Esophagus muscularis mucosa (tissue), 4 donors: ENCODE results near the gene CCL24. TPM values are rescaled to one million over a fixed set of nuclear protein-coding genes. Genes with fewer than 3 reads are reported as not detected.

Experiments used
- DNase-seq: peaks from one replicate; pipeline ENCODE4 v3.0.0-alpha.2; 2017; ENCODE audit errors: extremely low spot score
- H3K27ac ChIP-seq, 4 donors: fragments of 200-600 bp; sonication (generic); replicated peaks in 1 of 4; 1 replicate in 3 of 4; 2 replicates in 1 of 4; pipeline ENCODE4 v1.5.1; 2016 to 2019; ENCODE audit warnings: mild to moderate bottlenecking in 1 of 4
- H3K27me3 ChIP-seq, 4 donors: fragments of 200-600 bp; sonication (generic); one replicate each; pipeline versions ENCODE4 v1.5.1 to v1.6.0; 2016 to 2019
- H3K36me3 ChIP-seq, 4 donors: fragments of 200-600 bp; sonication (generic); one replicate each; pipeline ENCODE4 v1.5.1; 2016 to 2019
- H3K4me1 ChIP-seq, 4 donors: fragments of 200-600 bp; sonication (generic); one replicate each; pipeline ENCODE4 v1.5.1; 2016 to 2019
- H3K4me3 ChIP-seq, 4 donors: fragments of 200-600 bp; sonication (generic); 1 replicate in 2 of 4; 2 replicates in 2 of 4; pipeline ENCODE4 v1.5.1; 2016 to 2019; ENCODE audit warnings: mild to moderate bottlenecking in 4 of 4, moderate library complexity in 1 of 4
- H3K9me3 ChIP-seq, 4 donors: fragments of 200-600 bp; sonication (generic); 1 replicate in 3 of 4; 2 replicates in 1 of 4; pipeline ENCODE4 v1.5.1; 2016 to 2019
- EP300 ChIP-seq: sonication (generic); formaldehyde crosslinking; IDR thresholded peaks from one replicate; pipeline ENCODE4 v1.6.1; 2017; ENCODE audit warnings: antibody characterized with exemption
- POLR2A ChIP-seq: fragments of 450-650 bp; IDR thresholded peaks from one replicate; pipeline ENCODE4 v1.6.1; 2017; ENCODE audit warnings: antibody characterized with exemption, moderate library complexity, mild to moderate bottlenecking, low read depth
- POLR2AphosphoS5 ChIP-seq, 2 donors: sonication (generic); formaldehyde crosslinking; IDR thresholded peaks; one replicate each; pipeline ENCODE4 v1.6.1; 2017; ENCODE audit warnings: antibody characterized with exemption in 2 of 2
- WGBS: methylation state at CpG from one replicate; pipeline ENCODE4 v1.1.5; 2018; 5-methylcytosine and 5-hydroxymethylcytosine counted together
- intact Hi-C: fragments of 100-400 bp; cut with DNase I; formaldehyde crosslinking; loops from one replicate; pipeline ENCODE4 v1.15.1; 2023
- total RNA-seq, 4 donors: library from RNA; depleted of rRNA; stranded (reverse); fragments of >200 nt; gene quantifications; one replicate each; pipeline versions ENCODE4 v1.1.0 to v1.2.1, GENCODE V29; 2016
- TF ChIP-seq, protein P1 (sequence below), 3 experiments: fragments of 200-600 bp in 2 of 3; fragments of 450-650 bp in 1 of 3; sonication (generic) in 2 of 3; IDR thresholded peaks; one replicate each; pipeline ENCODE4 v1.5.1; 2017 to 2019; ENCODE audit warnings: antibody characterized with exemption in 3 of 3, mild to moderate bottlenecking in 2 of 3, moderate library complexity in 1 of 3

The CCL24 gene
- total RNA-seq, 4 donors from 2014 or later: 0.99 TPM; not detected in 3

- H3K9me3 ChIP-seq: no peaks in the 10 kb centered on the region
- no peaks in the 10 kb centered on the region for H3K4me1 ChIP-seq
- no peaks in the 10 kb centered on the region for H3K36me3 ChIP-seq
- no peak for TF ChIP-seq POLR2AphosphoS5 (IDR thresholded peaks at IDR 0.05)
- no peak for TF ChIP-seq POLR2A
- TF ChIP-seq, protein P1, sequence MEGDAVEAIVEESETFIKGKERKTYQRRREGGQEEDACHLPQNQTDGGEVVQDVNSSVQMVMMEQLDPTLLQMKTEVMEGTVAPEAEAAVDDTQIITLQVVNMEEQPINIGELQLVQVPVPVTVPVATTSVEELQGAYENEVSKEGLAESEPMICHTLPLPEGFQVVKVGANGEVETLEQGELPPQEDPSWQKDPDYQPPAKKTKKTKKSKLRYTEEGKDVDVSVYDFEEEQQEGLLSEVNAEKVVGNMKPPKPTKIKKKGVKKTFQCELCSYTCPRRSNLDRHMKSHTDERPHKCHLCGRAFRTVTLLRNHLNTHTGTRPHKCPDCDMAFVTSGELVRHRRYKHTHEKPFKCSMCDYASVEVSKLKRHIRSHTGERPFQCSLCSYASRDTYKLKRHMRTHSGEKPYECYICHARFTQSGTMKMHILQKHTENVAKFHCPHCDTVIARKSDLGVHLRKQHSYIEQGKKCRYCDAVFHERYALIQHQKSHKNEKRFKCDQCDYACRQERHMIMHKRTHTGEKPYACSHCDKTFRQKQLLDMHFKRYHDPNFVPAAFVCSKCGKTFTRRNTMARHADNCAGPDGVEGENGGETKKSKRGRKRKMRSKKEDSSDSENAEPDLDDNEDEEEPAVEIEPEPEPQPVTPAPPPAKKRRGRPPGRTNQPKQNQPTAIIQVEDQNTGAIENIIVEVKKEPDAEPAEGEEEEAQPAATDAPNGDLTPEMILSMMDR (IDR thresholded peaks at IDR 0.05): no peak
- TF ChIP-seq EP300: no peak
- no peak for DNase-seq
- no peak overlapping the region for H3K27ac ChIP-seq
- peaks cover 0 to 9% (median 0%) of the 10 kb centered on the region in 4 donors for H3K27me3 ChIP-seq
- WGBS: 88% methylated on average over 1 of the region's 1 CpG
- intact Hi-C loops: no loop called here
- no peak overlapping the region for H3K4me3 ChIP-seq
Measured at GRCh38 chr7:75820688-75821087, 7.1 kb upstream of the CCL24 start.

DNA sequence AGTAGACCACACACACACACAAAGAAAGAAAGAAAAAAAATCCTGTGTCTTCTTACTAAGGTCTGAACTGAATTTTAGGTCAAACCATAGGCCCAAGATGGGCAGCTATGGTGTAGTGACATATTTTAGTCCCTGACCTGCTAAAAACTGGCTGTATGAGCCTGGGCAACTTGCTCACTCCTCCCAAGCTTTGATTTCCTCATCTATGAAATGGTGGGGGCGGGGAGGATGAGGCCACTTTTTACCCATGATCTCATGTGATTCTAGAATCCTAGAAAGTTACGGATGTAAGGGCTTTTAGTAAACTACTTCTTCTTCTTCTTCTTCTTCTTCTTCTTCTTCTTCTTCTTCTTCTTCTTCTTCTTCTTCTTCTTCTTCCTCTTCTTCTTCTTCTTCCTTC is 6.1 kb upstream of the CCL24 start:
- Histone ChIP-seq H3K27ac (no peak overlapping the region), H3K9me3 (no peaks in the 10 kb centered on the region), H3K27me3 (peaks cover 0 to 12% (median 0%) of the 10 kb centered on the region in 4 donors), H3K4me3 (no peak overlapping the region), H3K4me1 (no peaks in the 10 kb centered on the region), H3K36me3 (no peaks in the 10 kb centered on the region)
- WGBS: 73% methylated on average over 2 of the region's 2 CpGs
- TF ChIP-seq POLR2A (no peak), POLR2AphosphoS5 (IDR thresholded peaks at IDR 0.05) (no peak), EP300 (no peak)
- TF ChIP-seq, protein P1 (IDR thresholded peaks at IDR 0.05): no peak
- DNase-seq: no peak
- intact Hi-C loops: no loop called here

DNA sequence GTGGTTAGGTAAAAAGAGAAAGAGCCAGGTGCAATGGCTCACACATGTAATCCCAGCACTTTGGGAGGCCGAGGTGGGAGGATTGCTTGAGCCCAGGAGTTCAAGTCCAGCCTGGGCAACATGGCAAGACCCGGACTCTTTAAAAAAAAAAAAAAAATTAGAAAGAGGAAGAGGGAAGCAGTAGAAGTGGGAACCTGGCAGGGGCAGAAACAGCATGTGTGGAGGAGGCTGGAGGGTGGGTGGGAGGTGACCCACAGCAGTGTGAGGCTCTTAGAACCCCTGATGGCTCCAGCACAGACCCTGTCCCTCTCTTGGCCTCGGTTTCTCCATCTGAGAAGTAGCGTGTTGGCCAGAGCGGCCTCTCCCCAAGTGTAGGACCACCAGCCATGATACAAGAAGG is 4.9 kb upstream of the CCL24 start:
- 85% methylated on average over 5 of the region's 5 CpGs for WGBS
- Histone ChIP-seq H3K27me3 (peaks cover 0 to 16% (median 0%) of the 10 kb centered on the region in 4 donors), H3K4me1 (no peaks in the 10 kb centered on the region), H3K9me3 (no peaks in the 10 kb centered on the region), H3K27ac (no peak overlapping the region), H3K4me3 (no peak overlapping the region), H3K36me3 (no peaks in the 10 kb centered on the region)
- DNase-seq: no peak
- TF ChIP-seq EP300 (no peak), POLR2AphosphoS5 (IDR thresholded peaks at IDR 0.05) (no peak), POLR2A (no peak)
- TF ChIP-seq, protein P1 (IDR thresholded peaks at IDR 0.05): no peak
- intact Hi-C loops: no loop called here

GRCh38 chr7:75817116-75817515 is 3.5 kb upstream of the CCL24 start:
- TF ChIP-seq, protein P1 (IDR thresholded peaks at IDR 0.05): no peak
- TF ChIP-seq EP300 (no peak), POLR2A (no peak), POLR2AphosphoS5 (IDR thresholded peaks at IDR 0.05) (no peak)

GRCh38 chr7:75815418-75816064 is 1.9 kb upstream of the CCL24 start:
- WGBS: 66% methylated on average over 9 of the region's 10 CpGs
- no peak overlapping the region for H3K4me3 ChIP-seq
- H3K4me1 ChIP-seq: no peaks in the 10 kb centered on the region
- H3K9me3 ChIP-seq: no peaks in the 10 kb centered on the region
- no peak overlapping the region for H3K27ac ChIP-seq
- H3K27me3 ChIP-seq: peaks cover 0 to 10% (median 0%) of the 10 kb centered on the region in 4 donors
- intact Hi-C loops: no loop called here
- TF ChIP-seq, protein P1 (IDR thresholded peaks at IDR 0.05): no peak
- TF ChIP-seq EP300: no peak
- TF ChIP-seq POLR2A: no peak
- TF ChIP-seq POLR2AphosphoS5 (IDR thresholded peaks at IDR 0.05): no peak
- H3K36me3 ChIP-seq: no peaks in the 10 kb centered on the region
- DNase-seq: no peak

More at GRCh38 chr7:75817116-75817515, 3.5 kb upstream of the CCL24 start:
- no peak for DNase-seq
- H3K4me1 ChIP-seq: no peaks in the 10 kb centered on the region
- no peak overlapping the region for H3K27ac ChIP-seq
- H3K36me3 ChIP-seq: no peaks in the 10 kb centered on the region
- peaks cover 0 to 10% (median 0%) of the 10 kb centered on the region in 4 donors for H3K27me3 ChIP-seq
- intact Hi-C loops: no loop called here
- H3K4me3 ChIP-seq: no peak overlapping the region
- WGBS: 73% methylated on average over 6 of the region's 6 CpGs
- no peaks in the 10 kb centered on the region for H3K9me3 ChIP-seq
